HG03025 (cell line): Measurements from ENCODE around the gene ZBED5.

Experiments used
- ATAC-seq: cut with Tn5 transposase; IDR thresholded peaks from one replicate; pipeline ENCODE4 v1.9.1; 2021; ENCODE audit warnings: mild to moderate bottlenecking, moderate library complexity; ENCODE audit not compliant: unreplicated experiment, low FRiP score

Gene ZBED5

GRCh38 chr11:10881892-10882291 is 24.0 kb upstream of the ZBED5 start:
- no peak for ATAC-seq

- no peak for ATAC-seq
Observed at GRCh38 chr11:10878408-10879214, 20.8 kb upstream of the ZBED5 start.

GRCh38 chr11:10876158-10876557 is 18.3 kb upstream of the ZBED5 start:
- ATAC-seq: no peak

DNA sequence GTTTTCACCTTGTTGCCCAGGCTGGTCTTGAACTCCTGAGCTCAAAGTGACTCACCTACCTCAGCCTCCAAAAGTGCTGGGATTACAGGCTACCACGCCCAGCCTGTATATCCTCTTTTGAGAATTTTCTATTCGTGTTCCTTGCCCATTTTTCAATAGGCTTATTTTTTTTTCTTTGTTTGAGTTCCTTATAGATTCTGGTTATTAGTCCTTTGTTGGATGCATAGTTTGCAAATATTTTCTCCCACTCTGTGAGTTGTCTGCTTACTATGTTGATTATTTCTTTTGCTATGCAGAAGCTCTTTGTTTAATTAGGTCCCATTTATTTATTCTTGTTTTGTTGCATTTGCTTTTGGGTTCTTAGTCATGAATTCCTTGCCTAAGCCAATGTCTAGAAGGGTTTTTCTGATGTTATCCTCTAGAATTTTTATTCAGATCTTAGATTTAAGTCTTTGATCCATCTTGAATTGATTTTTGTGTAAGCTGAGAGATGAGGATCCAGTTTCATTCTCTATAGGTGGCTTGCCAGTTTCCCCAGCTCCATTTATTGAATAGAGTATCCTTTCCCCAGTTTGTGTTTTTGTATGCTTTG is 17.7 kb upstream of the ZBED5 start:
- no peak for ATAC-seq

GRCh38 chr11:10872097-10872496 is 14.2 kb upstream of the ZBED5 start:
- ATAC-seq: no peak

DNA sequence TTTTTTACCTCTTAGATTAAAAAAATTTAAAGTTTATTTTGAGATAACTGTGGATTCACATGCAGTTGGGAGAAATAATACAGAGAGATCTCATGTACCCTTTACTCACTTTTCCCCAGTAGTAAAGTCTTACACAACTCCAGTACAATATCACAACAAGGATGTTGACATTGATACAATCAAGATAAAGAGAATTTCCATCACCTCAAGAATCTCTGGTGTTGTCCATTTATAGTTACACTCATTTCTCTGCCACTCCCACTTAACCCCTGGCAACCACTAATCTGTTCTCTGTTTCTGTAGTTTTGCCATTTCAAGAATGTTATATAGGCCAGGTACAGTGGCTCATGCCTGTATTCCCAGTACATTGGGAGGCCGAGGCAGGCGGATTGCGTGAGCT is 10.5 kb upstream of the ZBED5 start:
- no peak for ATAC-seq

- ATAC-seq: no peak
Observed at GRCh38 chr11:10866893-10867331, 9.1 kb upstream of the ZBED5 start.

GRCh38 chr11:10865837-10866270 is 8.0 kb upstream of the ZBED5 start:
- no peak for ATAC-seq

DNA sequence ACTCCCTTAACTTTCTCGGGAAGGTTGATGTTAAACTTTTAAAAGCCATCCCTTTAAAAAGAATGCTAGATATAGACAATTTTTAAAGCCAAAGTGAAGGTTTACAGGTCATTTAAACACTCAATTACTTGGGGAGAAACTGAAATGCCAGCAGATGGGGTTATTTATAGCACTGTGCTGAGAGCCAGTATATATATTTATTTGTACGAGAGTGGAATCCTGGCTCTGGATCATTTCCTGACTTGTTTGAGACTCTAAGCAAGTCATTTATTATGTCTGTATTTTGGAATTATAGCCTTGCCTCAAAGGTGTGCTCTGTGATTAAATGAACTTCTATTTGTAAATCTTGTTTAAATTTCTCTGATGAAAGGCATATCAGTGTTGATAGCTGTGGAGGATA is 6.8 kb upstream of the ZBED5 start:
- ATAC-seq: no peak

DNA sequence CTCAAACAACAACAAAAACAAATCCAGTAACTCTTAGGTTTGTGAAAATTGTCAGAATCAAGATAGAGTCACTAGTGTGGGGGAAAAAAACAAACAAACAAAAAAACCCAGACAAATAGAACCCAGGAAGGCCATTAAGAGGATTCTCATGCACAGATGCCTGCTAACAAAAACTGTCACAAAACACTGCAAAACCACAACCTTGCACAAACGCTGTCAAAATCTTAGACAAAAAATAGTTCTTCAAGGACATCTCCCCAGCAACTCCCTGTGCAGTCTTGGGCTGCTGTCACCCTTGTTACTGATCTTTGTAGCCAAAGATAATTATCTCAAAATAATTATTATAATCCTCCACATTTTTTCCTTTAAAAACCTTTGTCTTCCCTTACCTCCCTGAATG is 4.6 kb upstream of the ZBED5 start:
- ATAC-seq: no peak

GRCh38 chr11:10861799-10862198 is 3.9 kb upstream of the ZBED5 start:
- no peak for ATAC-seq

GRCh38 chr11:10861047-10861446 is 3.2 kb upstream of the ZBED5 start:
- no peak for ATAC-seq

DNA sequence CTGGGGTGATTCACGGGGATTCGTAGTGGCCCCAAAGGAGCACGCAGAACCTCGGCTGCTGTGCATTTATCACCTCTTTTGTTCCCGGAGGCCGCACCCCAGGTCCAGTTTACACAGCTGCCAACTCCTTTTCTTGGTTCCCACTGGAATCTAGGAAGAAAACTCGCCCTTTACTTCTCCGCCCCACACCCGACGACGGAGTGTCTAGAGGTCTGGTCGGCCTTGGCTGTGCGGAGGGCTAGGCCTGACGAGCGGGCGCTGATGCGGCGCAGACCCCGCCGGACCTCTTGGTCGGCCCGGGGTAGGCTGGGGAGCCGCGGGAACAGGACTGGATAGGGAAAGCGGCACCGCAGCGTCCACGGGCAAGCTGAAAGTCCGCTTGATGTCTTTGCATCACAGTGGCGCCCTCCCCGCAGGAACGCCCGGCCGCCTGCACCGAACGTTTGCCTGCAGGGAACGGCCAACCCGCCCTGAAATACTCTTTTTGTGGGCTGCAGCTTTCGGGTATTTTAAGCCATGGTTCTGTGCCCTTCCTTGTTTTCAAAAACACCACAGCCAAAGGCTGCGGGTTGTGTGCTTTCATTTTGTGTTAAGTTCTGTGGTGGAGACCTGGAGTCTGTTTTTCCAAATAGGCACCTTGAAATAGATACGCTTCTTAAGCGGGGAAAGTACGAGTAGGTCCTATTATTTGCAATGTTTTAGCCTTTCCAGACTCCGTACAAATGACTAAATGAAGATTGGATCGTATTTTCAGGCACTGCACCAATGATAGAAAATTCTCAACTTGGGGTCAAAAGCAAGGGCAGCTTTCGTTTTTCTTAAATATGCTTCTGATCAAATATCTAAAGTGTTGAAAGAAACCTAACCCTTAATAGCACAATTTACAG is 829 bp upstream of the ZBED5 start:
- peak; percentile 27 for ATAC-seq

- ATAC-seq: peak; percentile 20
Observed at GRCh38 chr11:10857459-10857708, 469 bp downstream of the ZBED5 start.

GRCh38 chr11:10856689-10857458 is 979 bp downstream of the ZBED5 start:
- no peak for ATAC-seq

GRCh38 chr11:10855295-10855694 is 2.6 kb downstream of the ZBED5 start:
- ATAC-seq: no peak

GRCh38 chr11:10847960-10848860 is 9.6 kb downstream of the ZBED5 start:
- no peak for ATAC-seq

- no peak for ATAC-seq
Observed at GRCh38 chr11:10846660-10847059, 11.2 kb downstream of the ZBED5 start.

- no peak for ATAC-seq
Observed at GRCh38 chr11:10845589-10845988, 12.3 kb downstream of the ZBED5 start.

GRCh38 chr11:10844796-10845195 is 13.1 kb downstream of the ZBED5 start:
- ATAC-seq: no peak
